ENCODE measurements around the gene TP53I13. TPM values are rescaled to one million over a fixed set of nuclear protein-coding genes. Genes with fewer than 3 reads are reported as not detected.

Gene TP53I13
- total and polyA plus RNA-seq, 2 of the 13 experiments (the other 11 are each of a cell fraction or from before 2014, with no cell fraction given), result 16.9 to 25.7 TPM

DNA sequence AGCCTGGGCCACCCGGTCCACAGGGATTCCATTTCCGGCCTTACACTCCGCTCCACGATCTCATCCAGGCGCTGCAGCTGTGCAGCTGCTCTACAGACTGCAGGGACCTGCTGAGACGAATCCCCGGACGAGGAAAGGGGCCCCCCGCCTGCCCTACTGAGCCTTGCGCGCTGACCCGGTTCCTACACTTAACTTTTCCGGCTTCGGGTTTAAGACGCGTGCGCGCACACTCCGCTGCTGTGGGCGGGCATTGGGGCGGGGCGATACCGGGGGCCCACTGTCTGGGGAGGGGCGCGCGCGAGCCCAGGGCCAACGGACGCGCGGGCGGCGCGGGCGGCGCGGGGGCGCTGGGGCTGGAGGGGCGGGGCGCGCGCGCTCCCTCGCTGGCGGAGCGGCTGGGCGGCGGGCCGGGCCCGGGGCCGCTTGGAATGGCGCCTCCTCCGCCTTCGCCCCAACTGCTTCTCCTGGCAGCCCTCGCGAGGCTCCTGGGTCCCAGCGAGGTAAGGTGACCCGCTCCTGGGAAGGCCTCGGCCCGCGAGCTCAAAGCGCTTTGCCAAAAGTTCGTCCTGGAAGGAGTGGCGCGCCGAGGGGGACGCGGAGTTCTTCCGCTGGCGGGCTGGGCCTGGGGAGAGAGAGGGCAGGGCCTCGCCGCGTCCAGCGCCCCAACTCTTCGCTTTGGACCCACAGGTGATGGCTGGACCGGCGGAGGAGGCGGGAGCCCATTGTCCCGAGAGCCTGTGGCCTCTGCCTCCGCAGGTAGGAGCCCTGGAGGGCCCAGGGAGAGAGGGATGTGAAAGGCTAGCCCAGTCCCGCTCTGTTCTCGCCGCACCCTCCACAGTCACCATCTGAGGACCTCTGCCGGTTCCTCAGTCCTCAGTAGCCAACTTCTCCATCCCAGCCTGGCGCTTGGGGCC lies at the start of gene TP53I13 (continued):
- no peak for TF ChIP-seq MEIS1 (CRISPR knock-in tag; IDR thresholded peaks at IDR 0.05; ENCODE audit: borderline replicate concordance)
- no peak for TF ChIP-seq ZNF260 (CRISPR knock-in tag; IDR thresholded peaks at IDR 0.05; ENCODE audit: borderline replicate concordance, low read depth)
- TF ChIP-seq HMG20A (CRISPR knock-in tag; IDR thresholded peaks at IDR 0.05; ENCODE audit: borderline replicate concordance), result no peak
- TF ChIP-seq IRF2 (CRISPR knock-in tag; IDR thresholded peaks at IDR 0.05), result no peak; the same call in 1 of the 2 replicates
- peak; percentile 21; the same call in 1 of the 2 replicates for TF ChIP-seq ZNF12 (CRISPR knock-in tag; IDR thresholded peaks at IDR 0.05)
- TF ChIP-seq CHD4 (IDR thresholded peaks at IDR 0.05; ENCODE audit: borderline replicate concordance, low read length), result no peak
- TF ChIP-seq IRX3 (CRISPR knock-in tag; IDR thresholded peaks at IDR 0.05; ENCODE audit: borderline replicate concordance, low read depth), result no peak
- TF ChIP-seq, protein P1, sequence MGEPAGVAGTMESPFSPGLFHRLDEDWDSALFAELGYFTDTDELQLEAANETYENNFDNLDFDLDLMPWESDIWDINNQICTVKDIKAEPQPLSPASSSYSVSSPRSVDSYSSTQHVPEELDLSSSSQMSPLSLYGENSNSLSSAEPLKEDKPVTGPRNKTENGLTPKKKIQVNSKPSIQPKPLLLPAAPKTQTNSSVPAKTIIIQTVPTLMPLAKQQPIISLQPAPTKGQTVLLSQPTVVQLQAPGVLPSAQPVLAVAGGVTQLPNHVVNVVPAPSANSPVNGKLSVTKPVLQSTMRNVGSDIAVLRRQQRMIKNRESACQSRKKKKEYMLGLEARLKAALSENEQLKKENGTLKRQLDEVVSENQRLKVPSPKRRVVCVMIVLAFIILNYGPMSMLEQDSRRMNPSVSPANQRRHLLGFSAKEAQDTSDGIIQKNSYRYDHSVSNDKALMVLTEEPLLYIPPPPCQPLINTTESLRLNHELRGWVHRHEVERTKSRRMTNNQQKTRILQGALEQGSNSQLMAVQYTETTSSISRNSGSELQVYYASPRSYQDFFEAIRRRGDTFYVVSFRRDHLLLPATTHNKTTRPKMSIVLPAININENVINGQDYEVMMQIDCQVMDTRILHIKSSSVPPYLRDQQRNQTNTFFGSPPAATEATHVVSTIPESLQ (CRISPR knock-in tag; conservative IDR thresholded peaks at IDR 0.05), result no peak
- TF ChIP-seq, protein P2, sequence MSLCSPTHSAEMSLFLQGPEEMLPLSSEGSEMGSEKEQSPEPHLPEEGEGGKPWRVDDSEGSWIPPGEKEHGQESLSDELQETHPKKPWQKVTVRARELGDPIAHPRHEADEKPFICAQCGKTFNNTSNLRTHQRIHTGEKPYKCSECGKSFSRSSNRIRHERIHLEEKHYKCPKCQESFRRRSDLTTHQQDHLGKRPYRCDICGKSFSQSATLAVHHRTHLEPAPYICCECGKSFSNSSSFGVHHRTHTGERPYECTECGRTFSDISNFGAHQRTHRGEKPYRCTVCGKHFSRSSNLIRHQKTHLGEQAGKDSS (CRISPR knock-in tag; IDR thresholded peaks at IDR 0.05; ENCODE audit: borderline replicate concordance, low read depth), result no peak
- TF ChIP-seq KAT8 (CRISPR knock-in tag; IDR thresholded peaks at IDR 0.05), result no peak
- no peak for TF ChIP-seq ZNF256 (CRISPR knock-in tag; conservative IDR thresholded peaks at IDR 0.05)
- TF ChIP-seq, protein P3, sequence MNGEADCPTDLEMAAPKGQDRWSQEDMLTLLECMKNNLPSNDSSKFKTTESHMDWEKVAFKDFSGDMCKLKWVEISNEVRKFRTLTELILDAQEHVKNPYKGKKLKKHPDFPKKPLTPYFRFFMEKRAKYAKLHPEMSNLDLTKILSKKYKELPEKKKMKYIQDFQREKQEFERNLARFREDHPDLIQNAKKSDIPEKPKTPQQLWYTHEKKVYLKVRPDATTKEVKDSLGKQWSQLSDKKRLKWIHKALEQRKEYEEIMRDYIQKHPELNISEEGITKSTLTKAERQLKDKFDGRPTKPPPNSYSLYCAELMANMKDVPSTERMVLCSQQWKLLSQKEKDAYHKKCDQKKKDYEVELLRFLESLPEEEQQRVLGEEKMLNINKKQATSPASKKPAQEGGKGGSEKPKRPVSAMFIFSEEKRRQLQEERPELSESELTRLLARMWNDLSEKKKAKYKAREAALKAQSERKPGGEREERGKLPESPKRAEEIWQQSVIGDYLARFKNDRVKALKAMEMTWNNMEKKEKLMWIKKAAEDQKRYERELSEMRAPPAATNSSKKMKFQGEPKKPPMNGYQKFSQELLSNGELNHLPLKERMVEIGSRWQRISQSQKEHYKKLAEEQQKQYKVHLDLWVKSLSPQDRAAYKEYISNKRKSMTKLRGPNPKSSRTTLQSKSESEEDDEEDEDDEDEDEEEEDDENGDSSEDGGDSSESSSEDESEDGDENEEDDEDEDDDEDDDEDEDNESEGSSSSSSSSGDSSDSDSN (CRISPR knock-in tag; IDR thresholded peaks at IDR 0.05), result peak; percentile 79
- TF ChIP-seq PHF8 (CRISPR knock-in tag; IDR thresholded peaks at IDR 0.05), result peak; percentile 95
- TF ChIP-seq, protein P4, sequence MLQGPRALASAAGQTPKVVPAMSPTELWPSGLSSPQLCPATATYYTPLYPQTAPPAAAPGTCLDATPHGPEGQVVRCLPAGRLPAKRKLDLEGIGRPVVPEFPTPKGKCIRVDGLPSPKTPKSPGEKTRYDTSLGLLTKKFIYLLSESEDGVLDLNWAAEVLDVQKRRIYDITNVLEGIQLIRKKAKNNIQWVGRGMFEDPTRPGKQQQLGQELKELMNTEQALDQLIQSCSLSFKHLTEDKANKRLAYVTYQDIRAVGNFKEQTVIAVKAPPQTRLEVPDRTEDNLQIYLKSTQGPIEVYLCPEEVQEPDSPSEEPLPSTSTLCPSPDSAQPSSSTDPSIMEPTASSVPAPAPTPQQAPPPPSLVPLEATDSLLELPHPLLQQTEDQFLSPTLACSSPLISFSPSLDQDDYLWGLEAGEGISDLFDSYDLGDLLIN (CRISPR knock-in tag; IDR thresholded peaks at IDR 0.05; ENCODE audit: borderline replicate concordance), result no peak
- TF ChIP-seq, protein P5, sequence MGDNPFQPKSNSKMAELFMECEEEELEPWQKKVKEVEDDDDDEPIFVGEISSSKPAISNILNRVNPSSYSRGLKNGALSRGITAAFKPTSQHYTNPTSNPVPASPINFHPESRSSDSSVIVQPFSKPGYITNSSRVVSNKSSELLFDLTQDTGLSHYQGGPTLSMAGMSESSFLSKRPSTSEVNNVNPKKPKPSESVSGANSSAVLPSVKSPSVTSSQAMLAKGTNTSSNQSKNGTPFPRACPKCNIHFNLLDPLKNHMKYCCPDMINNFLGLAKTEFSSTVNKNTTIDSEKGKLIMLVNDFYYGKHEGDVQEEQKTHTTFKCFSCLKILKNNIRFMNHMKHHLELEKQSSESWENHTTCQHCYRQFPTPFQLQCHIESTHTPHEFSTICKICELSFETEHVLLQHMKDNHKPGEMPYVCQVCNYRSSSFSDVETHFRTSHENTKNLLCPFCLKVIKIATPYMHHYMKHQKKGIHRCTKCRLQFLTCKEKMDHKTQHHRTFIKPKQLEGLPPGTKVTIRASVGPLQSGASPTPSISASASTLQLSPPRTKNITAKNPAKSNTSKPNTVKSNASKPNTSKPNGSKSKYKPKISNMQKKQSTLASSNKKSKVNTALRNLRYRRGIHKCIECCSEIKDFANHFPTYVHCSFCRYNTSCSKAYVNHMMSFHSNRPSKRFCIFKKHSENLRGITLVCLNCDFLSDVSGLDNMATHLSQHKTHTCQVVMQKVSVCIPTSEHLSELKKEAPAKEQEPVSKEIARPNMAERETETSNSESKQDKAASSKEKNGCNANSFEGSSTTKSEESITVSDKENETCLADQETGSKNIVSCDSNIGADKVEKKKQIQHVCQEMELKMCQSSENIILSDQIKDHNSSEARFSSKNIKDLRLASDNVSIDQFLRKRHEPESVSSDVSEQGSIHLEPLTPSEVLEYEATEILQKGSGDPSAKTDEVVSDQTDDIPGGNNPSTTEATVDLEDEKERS (CRISPR knock-in tag; IDR thresholded peaks at IDR 0.05), result no peak
- no peak for TF ChIP-seq E2F1 (CRISPR knock-in tag; IDR thresholded peaks at IDR 0.05)

Data from HepG2 (cell line).